Measurements from ENCODE around the gene FXR2.

FXR2 gene

GRCh38 chr17:7576432-7576937, 38.2 kb downstream of the FXR2 start:
- ChIA-PET CTCF (interaction anchor here (3.1 to 6.6 kb wide), 4 partner anchors 13 to 111 kb away, joined by 9 to 37 read pairs (median 26); partner anchors contain the start of genes SENP3, SOX15, TP53 and WRAP53), POLR2A (interaction anchor here (0.8 to 4.1 kb wide), 2 partner anchors 13 to 16 kb away, joined by 3 to 31 read pairs; partner anchors contain the start of gene SOX15)
- no peak for DNase-seq (ENCODE audit: low read depth, low spot score)
- H3K4me3 ChIP-seq (ENCODE audit: low read depth, low read length) = no peak overlapping the region
- no peak for TF ChIP-seq CTCF (IDR thresholded peaks at IDR 0.05; ENCODE audit: insufficient read depth, low read length, missing control alignments)

GRCh38 chr17:7575959-7576358, 38.7 kb downstream of the FXR2 start:
- TF ChIP-seq CTCF (IDR thresholded peaks at IDR 0.05; ENCODE audit: insufficient read depth, low read length, missing control alignments) = no peak
- DNase-seq (ENCODE audit: low read depth, low spot score) = no peak
- CTCF ChIA-PET = interaction anchor here (1.0 to 6.6 kb wide), 5 partner anchors 10 to 112 kb away, joined by 4 to 37 read pairs (median 19); partner anchors contain the start of genes SENP3, SOX15, TP53 and WRAP53
- no peak overlapping the region for H3K4me3 ChIP-seq (ENCODE audit: low read depth, low read length)
- POLR2A ChIA-PET = interaction anchor here (1.7 kb wide), 1 partner anchor 110 kb away, joined by 5 read pairs; no protein-coding TSS in a partner anchor

GRCh38 chr17:7575481-7575883, 39.2 kb downstream of the FXR2 start:
- ChIA-PET CTCF (interaction anchor here (0.5 to 6.6 kb wide), 6 partner anchors 10 to 112 kb away, joined by 3 to 37 read pairs (median 14); partner anchors contain the start of genes SENP3, SOX15, TP53 and WRAP53), POLR2A (interaction anchor here (0.7 to 3.0 kb wide), 6 partner anchors 8 to 251 kb away, joined by 3 to 45 read pairs (median 4); partner anchors contain the start of genes MPDU1 and POLR2A)
- no peak for DNase-seq (ENCODE audit: low read depth, low spot score)
- TF ChIP-seq CTCF (IDR thresholded peaks at IDR 0.05; ENCODE audit: insufficient read depth, low read length, missing control alignments) = no peak
- H3K4me3 ChIP-seq (ENCODE audit: low read depth, low read length) = peak overlapping the region; percentile 100

- POLR2A ChIA-PET = interaction anchor here (0.7 to 3.4 kb wide), 12 partner anchors 9 to 250 kb away, joined by 3 to 45 read pairs (median 6); partner anchors contain the start of genes MPDU1, POLR2A, SENP3 and TP53
- TF ChIP-seq CTCF (IDR thresholded peaks at IDR 0.05; ENCODE audit: insufficient read depth, low read length, missing control alignments) = no peak
- no peak for DNase-seq (ENCODE audit: low read depth, low spot score)
- H3K4me3 ChIP-seq (ENCODE audit: low read depth, low read length) = peak overlapping the region; percentile 100
- CTCF ChIA-PET = interaction anchor here (1.0 to 3.9 kb wide), 6 partner anchors 11 to 114 kb away, joined by 5 to 34 read pairs (median 14); partner anchors contain the start of genes SENP3, SOX15, TP53 and WRAP53
Observed at GRCh38 chr17:7574176-7574953, 40.3 kb downstream of the FXR2 start.

GRCh38 chr17:7573324-7574080, 41.2 kb downstream of the FXR2 start:
- ChIA-PET POLR2A (interaction anchor here (0.6 to 3.4 kb wide), 11 partner anchors 10 to 231 kb away, joined by 3 to 45 read pairs (median 6); partner anchors contain the start of genes MPDU1, POLR2A, SENP3 and TP53), CTCF (interaction anchor here (1.0 to 3.9 kb wide), 6 partner anchors 12 to 114 kb away, joined by 5 to 34 read pairs (median 14); partner anchors contain the start of genes SENP3, SOX15, TP53 and WRAP53)
- no peak for TF ChIP-seq CTCF (IDR thresholded peaks at IDR 0.05; ENCODE audit: insufficient read depth, low read length, missing control alignments)
- peak overlapping the region; percentile 100 for H3K4me3 ChIP-seq (ENCODE audit: low read depth, low read length)
- DNase-seq (ENCODE audit: low read depth, low spot score) = peak; percentile 37

Data from AG04449 (cell line).